ENCODE data around the gene YWHAE. TPM values are rescaled to one million over a fixed set of nuclear protein-coding genes. Genes with fewer than 3 reads are reported as not detected.
"Not testable (repeated sequence)": the region's sequence is repeated elsewhere in the genome, so short reads cannot be mapped to it uniquely, and the experiment has no call there.

Gene YWHAE
- total RNA-seq, 1 experiment from 2014 or later = 293 TPM

- in situ Hi-C loops (cut with HindIII; ENCODE audit: low sequenced_read_pairs) = not testable (repeated sequence)
Measured at GRCh38 chr17:1378476-1378860, 21.6 kb downstream of the YWHAE start.

GRCh38 chr17:1377334-1377733 is 22.7 kb downstream of the YWHAE start:
- no peak for DNase-seq (ENCODE audit: low spot score)
- in situ Hi-C loops (cut with HindIII; ENCODE audit: low sequenced_read_pairs) = no loop called here

More at GRCh38 chr17:1378476-1378860, 21.6 kb downstream of the YWHAE start:
- not testable (repeated sequence) for DNase-seq (ENCODE audit: low spot score)

DNA sequence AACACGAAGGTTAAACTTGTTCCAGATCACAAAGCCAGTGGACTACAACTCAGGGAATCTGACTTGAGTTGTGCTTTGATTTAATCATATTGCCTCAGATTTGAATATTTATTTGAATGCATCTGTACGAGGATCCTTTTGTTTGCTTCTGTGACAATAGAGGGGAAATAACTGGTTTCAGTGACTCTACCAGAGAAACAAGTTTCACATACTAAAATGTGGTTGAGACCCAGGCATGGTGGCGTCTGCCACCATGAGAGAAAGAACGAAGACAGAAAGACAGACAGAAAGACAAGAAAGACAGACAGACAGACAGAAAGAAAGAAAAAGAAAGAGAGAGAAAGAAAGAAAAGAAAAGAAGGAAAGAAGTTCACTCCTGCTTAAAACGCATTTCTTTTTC is 24.0 kb downstream of the YWHAE start:
- no peak for DNase-seq (ENCODE audit: low spot score)
- in situ Hi-C loops (cut with HindIII; ENCODE audit: low sequenced_read_pairs) = no loop called here

- no peak for DNase-seq (ENCODE audit: low spot score)
- in situ Hi-C loops (cut with HindIII; ENCODE audit: low sequenced_read_pairs) = no loop called here
Measured at GRCh38 chr17:1375615-1376014, 24.4 kb downstream of the YWHAE start.

DNA sequence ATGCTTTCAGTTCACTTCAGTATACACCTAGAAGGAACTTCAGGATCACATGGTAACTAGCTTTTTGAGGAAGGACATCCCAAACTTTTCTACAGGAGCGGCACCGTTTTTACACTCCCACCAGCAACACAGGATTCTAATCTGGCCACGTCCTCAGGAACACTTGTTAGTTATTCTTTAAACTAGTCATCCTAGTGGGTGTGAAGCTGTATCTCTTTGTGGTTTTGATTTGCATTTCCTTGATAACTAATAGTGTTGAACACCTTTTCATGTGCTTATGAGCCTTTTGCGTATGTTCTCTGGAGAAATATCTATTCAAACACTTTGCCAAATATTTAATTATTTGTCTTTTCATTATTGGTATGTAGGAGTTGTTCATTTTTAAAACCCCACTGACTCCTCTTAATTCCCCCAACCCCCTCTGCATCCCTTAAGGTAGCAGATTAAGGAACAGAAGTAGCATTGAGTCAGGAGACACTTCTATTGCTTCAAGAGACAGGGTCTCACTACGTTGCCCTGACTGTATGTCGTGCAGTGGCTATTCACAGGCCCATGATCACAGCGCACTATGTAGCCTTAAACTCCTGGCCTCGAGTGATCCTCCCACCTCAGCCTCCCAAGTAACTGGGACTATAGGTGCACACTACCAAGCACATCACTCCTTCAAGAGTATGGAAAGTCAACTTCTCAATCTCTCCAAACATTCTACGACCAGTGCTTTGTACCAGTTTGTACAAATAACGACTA is 25.4 kb downstream of the YWHAE start:
- no peak for DNase-seq (ENCODE audit: low spot score)
- in situ Hi-C loops (cut with HindIII; ENCODE audit: low sequenced_read_pairs) = no loop called here

- in situ Hi-C loops (cut with HindIII; ENCODE audit: low sequenced_read_pairs) = no loop called here
- DNase-seq (ENCODE audit: low spot score) = no peak
Measured at GRCh38 chr17:1373707-1374237, 26.2 kb downstream of the YWHAE start.

- no peak for DNase-seq (ENCODE audit: low spot score)
- in situ Hi-C loops (cut with HindIII; ENCODE audit: low sequenced_read_pairs) = no loop called here
Measured at GRCh38 chr17:1372618-1373017, 27.4 kb downstream of the YWHAE start.

- DNase-seq (ENCODE audit: low spot score) = no peak
- in situ Hi-C loops (cut with HindIII; ENCODE audit: low sequenced_read_pairs) = no loop called here
Measured at GRCh38 chr17:1371893-1372590, 28.0 kb downstream of the YWHAE start.

GRCh38 chr17:1368588-1368987 is 31.4 kb downstream of the YWHAE start:
- in situ Hi-C loops (cut with HindIII; ENCODE audit: low sequenced_read_pairs) = no loop called here
- DNase-seq (ENCODE audit: low spot score) = no peak

- no peak for DNase-seq (ENCODE audit: low spot score)
- in situ Hi-C loops (cut with HindIII; ENCODE audit: low sequenced_read_pairs) = no loop called here
Measured at GRCh38 chr17:1367351-1367745, 32.7 kb downstream of the YWHAE start.

- no peak for DNase-seq (ENCODE audit: low spot score)
- in situ Hi-C loops (cut with HindIII; ENCODE audit: low sequenced_read_pairs) = no loop called here
Measured at GRCh38 chr17:1366234-1366633, 33.8 kb downstream of the YWHAE start.

DNA sequence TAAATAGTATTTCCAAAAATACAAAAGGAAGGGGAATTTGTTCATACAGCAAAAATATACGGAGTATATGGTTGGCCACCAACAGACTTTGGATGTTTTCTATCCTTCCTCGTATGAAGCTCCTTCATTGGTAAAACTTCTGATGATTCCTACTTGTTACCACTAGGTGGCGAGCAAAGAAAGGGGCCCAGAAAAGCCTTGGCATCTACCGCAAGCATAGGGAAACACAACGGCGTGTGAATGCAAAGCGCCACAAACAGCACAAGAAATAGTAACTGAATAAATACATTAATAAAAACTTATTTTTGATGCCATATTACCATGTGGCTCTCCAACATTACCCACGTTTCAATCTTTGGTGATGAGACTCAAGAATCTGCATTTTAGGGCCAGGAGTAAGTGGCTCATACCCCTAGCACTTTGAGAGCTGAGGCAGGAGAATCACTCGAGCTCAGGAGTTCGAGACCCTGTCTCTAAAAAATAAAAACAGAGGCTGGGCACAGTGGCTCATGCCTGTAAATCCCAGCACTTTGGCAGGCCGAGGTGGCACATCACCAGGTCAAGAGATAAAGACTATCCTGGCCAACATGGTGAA is 34.5 kb downstream of the YWHAE start:
- in situ Hi-C loops (cut with HindIII; ENCODE audit: low sequenced_read_pairs) = no loop called here

DNA sequence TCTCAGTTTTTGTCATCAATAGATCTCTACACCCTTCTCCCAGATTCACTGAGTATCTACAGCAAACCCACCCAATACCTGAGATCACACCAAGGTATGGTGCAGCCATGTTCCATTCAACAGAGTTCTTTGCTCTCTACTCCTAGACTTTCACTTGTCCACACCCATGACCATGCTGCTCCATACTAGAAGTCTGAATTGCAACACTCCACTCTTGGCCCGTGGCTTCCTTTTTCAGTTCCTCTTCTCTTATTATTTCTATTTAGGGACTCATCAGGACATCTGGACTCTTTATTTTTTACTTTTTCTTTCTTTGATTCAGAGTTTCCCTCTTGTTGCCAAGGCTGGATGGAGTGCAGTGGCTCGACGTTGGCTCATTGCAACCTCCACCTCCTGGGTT is 37.1 kb downstream of the YWHAE start:
- no peak for DNase-seq (ENCODE audit: low spot score)

More for the DNA sequence above, 34.5 kb downstream of the YWHAE start:
- peak; percentile 89 for DNase-seq (ENCODE audit: low spot score)

GRCh38 chr17:1362065-1362848 is 37.8 kb downstream of the YWHAE start:
- DNase-seq (ENCODE audit: low spot score) = no peak
- in situ Hi-C loops (cut with HindIII; ENCODE audit: low sequenced_read_pairs) = no loop called here

More for the DNA sequence above, 37.1 kb downstream of the YWHAE start:
- in situ Hi-C loops (cut with HindIII; ENCODE audit: low sequenced_read_pairs) = no loop called here

GRCh38 chr17:1360975-1361374 is 39.0 kb downstream of the YWHAE start:
- no peak for DNase-seq (ENCODE audit: low spot score)
- in situ Hi-C loops (cut with HindIII; ENCODE audit: low sequenced_read_pairs) = no loop called here

DNA sequence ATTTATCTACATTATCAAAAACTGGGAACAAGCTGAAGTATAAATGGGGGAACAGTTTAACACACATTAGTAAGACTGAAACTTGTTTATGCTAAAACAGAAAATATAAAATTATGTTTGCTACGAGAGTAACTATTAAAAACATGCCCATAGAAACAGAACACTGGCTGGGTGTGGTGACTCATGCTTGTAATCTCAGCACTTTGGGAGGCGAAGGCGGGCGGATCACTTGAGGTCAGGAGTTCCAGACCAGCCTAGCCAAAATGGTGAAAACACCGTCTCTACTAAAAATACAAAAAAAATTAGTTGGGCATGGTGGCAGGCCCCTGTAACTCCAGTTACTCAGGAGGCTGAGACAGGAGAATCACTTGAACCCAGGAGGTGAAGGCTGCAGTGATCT is 39.7 kb downstream of the YWHAE start:
- DNase-seq (ENCODE audit: low spot score); in situ Hi-C loops (cut with HindIII; ENCODE audit: low sequenced_read_pairs): not testable (repeated sequence)

- in situ Hi-C loops (cut with HindIII; ENCODE audit: low sequenced_read_pairs) = no loop called here
- DNase-seq (ENCODE audit: low spot score) = no peak
Measured at GRCh38 chr17:1354030-1354429, 46.0 kb downstream of the YWHAE start.

DNA sequence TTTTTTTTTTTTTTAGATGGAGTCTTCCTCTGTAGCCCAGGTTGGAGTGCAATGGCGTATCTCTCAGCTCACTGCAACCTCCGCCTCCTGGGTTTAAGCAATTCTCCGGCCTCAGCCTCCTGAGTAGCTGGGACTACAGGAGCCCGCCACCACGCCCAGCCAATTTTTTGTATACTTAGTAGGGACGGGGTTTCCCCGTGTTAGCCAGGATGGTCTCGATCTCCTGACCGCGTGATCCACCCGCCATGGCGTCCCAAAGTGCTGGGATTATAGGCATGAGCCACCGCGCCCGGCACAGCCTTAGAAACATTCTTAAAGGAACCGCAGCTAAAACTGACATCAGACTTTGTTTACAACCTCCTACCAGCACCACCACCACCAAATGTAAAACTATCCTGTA is 47.5 kb downstream of the YWHAE start:
- in situ Hi-C loops (cut with HindIII; ENCODE audit: low sequenced_read_pairs); DNase-seq (ENCODE audit: low spot score): not testable (repeated sequence)

DNA sequence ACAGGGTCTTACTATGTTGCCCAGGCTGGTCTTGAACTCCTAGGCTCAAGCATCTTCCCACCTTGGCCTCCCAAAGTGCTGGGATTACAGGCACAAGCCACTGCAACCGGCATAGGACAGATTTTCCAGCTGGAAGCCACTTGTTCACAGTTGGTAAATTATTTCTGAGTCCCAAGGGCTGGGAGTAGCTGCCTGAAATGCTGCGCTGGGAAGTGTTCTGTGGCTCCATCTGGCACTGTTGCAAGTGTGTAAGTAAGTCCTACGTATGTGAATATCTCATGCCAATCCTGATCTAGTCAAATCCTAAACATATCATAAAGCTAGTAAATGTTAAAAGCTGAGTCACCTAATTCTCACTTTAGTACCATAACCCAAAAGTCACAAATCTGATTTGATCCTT is 48.1 kb downstream of the YWHAE start:
- no peak for DNase-seq (ENCODE audit: low spot score)
- in situ Hi-C loops (cut with HindIII; ENCODE audit: low sequenced_read_pairs) = no loop called here

Data from G401 (cell line).